Activated CD4-positive, alpha-beta T cell treated with anti-CD3 and anti-CD28 coated beads, Interleukin-2, amount 50 U/mL, for 24 hours (primary cell): Measurements from ENCODE around the gene ANKRD31.

Source experiments
- DNase-seq, 2 donors: peaks; one replicate each; pipeline ENCODE4 v3.0.0-alpha.2; 2020; ENCODE audit warnings: low read depth in 1 of 2, low spot score in 1 of 2

Gene ANKRD31

DNA sequence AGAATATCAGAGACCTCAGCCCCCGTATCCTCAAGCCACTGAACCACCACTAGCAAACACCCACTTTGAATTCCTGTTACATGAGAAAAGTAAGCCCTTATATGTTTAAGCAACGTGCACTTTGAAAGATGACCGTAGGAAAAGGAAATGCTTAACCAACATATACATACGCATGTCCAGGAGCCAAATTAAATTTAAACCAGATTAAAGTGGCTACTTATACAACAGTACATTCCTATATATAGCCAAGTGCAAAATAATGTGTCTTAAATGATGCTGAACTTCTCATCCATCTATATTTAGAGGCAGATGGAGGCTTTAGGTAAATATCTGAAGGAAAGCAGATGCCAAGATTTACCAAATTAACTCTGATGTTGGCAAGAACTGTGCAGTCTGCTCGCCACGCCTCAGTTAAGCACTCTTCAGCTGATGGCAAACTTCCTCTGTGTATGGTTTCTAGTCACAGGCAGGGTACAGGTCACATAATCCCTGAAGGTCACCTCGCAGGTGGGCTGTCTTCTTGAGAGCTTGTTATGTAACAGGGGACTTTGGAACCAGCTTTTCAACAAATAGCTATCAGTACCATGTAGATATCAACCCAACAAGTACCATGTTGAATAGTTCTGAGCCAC, 192.9 kb downstream of the ANKRD31 start:
- DNase-seq, result no peak

DNA sequence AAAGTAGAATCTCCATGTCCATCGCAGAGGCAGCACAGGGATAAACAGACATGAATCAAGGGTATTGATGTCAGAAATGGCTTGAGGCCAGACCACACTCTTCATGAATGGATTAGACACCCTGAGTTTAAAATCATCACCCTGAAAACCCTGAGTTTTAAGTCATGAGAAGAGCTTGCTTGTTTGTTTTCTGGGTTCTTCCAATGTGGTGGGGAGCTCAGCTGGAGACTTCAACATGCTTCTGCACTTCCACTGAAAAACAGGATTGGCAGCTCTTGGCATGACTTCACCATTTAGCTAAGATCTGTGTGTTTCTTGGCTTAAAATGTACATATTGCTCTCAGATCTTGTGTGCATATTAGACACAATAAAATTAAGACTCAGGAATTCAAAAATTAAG, 194.2 kb downstream of the ANKRD31 start:
- DNase-seq, result no peak

- DNase-seq, result no peak
Measured at GRCh38 chr5:75040973-75041372, 195.7 kb downstream of the ANKRD31 start.

DNA sequence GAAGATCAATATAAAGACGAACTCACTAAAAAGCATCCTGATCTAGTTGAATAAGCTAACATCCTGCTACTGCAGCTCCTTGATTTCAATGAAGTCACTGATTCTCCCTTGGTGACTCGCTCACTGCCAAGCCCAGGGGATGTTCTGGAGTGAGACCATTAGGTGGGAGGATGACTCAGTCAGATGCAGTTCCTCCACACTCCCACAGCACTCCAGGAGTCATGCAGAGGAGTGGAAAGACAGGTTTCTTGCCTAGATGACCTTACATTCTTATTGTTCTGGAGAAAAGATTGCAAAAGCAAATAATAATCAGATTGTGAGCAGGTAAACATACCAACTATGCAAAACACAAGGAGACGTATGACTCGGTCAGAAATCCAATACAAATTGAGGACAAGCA, 199.6 kb downstream of the ANKRD31 start:
- peak in 1 of 2 donors; percentile 51 for DNase-seq

DNA sequence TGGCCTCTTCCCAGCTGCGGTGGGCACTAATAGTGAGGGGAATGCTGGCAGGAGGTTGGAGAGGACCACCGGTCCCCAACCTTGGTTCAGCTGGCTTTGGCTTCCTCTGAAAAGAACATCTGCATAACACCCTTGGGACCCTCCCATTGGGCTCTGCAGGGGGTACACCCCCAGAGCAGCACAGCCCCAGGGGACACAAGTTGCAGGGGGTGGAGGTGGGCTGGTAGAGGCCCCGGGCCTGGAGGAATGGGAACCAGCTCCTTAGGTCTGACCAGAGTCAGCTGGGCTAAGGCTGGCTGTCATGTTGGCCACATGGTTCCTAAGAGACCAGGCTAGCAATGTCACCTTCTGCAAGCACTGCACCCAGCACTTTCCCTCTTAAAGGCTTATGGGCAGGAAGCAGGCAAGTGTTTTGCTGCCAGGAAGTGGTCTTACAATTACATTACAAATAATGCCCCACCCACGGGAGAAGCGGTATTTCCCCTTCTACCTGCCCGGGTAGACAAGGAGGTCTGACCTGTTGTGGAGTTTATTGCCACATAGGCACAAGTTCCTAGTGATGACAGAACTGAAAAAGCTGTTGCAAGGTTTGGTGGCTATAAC, 202.4 kb downstream of the ANKRD31 start:
- no peak for DNase-seq

- DNase-seq, result no peak
Measured at GRCh38 chr5:75031366-75031765, 205.3 kb downstream of the ANKRD31 start.

DNA sequence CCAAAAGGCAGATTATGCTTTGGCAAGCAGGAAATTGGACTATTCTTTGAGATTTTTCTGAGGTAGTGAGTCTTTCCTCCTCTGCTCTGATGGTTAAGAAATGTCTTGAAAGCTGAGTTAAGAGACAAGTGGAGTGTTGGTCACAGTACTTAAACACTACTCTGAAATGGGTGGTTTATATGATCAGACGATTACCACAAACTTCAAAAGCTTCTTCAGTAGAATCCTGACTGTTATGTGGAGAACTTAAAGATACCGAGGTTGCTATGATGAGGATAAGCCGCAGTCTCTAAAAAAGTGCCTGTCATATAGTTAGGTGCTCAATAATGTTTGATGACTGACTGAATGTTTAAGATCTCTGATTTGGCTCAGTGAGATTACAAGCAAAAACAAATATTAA, 208.6 kb downstream of the ANKRD31 start:
- DNase-seq, result no peak

DNA sequence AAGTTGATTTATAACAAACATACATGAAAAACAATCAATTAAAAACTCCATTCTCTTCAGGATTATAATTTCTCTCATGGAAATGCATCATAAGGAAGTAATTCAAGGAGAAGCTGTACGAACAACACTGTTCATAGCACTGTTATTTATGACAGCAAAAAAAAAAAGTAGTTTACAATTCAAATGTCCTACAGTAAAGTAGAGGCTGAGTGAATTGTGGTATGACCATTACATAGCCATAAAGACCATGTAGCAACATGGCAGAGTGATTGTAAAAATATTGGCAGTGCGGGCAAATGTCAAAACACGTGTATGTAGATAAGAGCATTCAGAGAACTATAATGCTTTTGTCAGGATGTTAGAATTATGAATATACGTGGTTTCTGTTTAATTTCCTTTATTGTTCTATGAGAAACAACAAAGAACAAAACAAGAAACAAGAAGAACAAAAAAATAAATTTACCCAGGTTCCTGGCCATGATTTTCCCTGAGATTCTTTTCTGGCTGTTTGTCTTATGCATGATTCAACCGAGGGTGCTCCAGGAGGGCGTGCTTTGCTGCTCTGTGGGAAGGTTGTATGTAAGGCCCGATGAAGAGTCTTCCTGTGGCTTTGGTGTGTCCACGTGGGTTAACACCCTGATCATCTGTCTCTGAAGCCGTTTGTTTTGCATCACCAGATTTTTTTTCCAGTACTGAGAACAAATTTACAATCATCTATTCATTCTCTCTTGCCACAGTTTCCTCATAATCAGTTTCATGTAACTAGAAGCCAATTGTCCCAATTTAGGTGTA, 213.1 kb downstream of the ANKRD31 start:
- DNase-seq, result no peak

DNA sequence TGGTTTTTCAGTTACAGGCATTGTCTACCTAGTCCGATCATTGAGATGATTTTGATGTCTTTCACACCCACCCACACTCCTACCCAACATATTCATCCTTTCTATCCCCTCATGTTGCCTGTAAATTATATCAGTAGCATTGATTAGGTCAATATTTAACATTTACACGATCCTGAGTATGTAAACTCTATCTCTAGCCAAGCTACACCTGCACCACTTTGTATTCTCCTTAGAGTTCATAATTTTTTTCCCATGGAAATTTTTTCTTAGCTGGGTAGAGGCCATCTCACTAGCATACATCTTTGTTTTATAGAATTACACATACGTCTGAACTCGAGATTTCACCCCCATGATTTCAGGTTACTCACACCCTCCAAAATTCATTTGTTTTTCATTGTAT, 214.9 kb downstream of the ANKRD31 start:
- DNase-seq, result no peak

DNA sequence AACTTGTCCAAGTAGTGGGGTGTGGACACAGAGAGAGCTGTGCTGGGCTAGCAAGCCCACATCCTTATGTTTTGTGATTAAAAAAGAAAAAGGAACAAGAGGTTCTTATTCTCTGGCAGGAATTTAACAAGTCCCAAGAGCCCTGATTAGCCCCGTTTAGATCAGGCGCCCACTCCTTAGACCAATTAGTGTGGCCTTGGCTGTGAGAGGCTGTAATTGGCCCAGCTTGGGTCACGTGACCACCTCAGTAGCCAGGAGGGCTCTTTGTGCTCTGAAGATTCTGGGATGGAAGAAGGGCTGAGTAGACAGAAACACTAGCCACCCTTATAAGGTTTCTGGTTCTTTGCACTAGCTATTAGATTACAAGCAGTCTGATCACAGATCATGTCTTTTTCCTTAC, 215.5 kb downstream of the ANKRD31 start:
- DNase-seq, result no peak

- no peak for DNase-seq
Measured at GRCh38 chr5:75020016-75020656, 216.5 kb downstream of the ANKRD31 start.

GRCh38 chr5:75018805-75019587, 217.7 kb downstream of the ANKRD31 start:
- no peak for DNase-seq
